Measurements from ENCODE around the gene TFAM.

DNA sequence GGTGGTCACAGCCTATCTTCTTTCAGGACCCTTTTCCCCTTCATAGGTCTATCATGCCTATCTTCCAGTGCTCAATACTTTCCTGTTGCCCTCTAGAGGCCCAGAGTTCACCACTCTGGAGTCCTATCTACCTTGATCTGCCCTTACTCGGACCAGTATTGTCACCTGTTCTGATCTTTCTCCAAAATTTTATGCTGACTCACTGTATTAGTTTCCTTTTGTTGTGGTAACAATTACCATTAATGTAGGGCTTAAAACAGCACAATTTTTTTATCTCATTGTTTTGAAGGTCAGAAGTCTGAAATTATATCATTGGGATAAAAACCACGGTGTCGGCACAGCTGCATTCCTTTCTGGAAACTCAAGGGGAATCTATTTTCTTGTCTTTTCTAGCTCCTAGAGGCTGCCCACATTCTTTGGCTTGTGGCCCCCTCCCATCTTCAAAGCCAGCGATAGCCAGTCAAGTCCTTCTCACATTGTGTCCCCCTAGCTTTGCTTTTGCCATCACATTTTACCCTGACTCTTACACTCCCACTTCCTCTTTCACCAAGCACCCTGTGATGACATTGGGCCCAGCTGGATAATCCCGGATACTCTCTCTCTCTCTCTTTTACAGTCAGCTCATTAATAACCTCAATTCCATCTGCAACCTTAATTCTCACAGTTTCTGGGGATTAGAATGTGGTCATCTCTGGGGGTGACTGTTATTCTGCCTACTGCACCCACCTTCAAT is 54.6 kb downstream of the TFAM start:
- TF ChIP-seq CTCF (IDR thresholded peaks at IDR 0.05 in 2 of 3, conservative IDR thresholded peaks at IDR 0.05 in 1 of 3; ENCODE audit: borderline replicate concordance in 1 of 3, insufficient read depth in 1 of 3, low read depth in 2 of 3, low read length in 2 of 3), result no peak; a peak in 1 of 6 replicates
- TF ChIP-seq POLR2A (IDR thresholded peaks at IDR 0.05; ENCODE audit: borderline replicate concordance, extremely low read depth, insufficient read depth, insufficient read length), result no peak
- no peak for TF ChIP-seq YY1 (IDR thresholded peaks at IDR 0.05; ENCODE audit: extremely low read depth, insufficient replicate concordance, low read depth, low read length)
- TF ChIP-seq, protein P1, sequence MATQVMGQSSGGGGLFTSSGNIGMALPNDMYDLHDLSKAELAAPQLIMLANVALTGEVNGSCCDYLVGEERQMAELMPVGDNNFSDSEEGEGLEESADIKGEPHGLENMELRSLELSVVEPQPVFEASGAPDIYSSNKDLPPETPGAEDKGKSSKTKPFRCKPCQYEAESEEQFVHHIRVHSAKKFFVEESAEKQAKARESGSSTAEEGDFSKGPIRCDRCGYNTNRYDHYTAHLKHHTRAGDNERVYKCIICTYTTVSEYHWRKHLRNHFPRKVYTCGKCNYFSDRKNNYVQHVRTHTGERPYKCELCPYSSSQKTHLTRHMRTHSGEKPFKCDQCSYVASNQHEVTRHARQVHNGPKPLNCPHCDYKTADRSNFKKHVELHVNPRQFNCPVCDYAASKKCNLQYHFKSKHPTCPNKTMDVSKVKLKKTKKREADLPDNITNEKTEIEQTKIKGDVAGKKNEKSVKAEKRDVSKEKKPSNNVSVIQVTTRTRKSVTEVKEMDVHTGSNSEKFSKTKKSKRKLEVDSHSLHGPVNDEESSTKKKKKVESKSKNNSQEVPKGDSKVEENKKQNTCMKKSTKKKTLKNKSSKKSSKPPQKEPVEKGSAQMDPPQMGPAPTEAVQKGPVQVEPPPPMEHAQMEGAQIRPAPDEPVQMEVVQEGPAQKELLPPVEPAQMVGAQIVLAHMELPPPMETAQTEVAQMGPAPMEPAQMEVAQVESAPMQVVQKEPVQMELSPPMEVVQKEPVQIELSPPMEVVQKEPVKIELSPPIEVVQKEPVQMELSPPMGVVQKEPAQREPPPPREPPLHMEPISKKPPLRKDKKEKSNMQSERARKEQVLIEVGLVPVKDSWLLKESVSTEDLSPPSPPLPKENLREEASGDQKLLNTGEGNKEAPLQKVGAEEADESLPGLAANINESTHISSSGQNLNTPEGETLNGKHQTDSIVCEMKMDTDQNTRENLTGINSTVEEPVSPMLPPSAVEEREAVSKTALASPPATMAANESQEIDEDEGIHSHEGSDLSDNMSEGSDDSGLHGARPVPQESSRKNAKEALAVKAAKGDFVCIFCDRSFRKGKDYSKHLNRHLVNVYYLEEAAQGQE (IDR thresholded peaks at IDR 0.05; ENCODE audit: low read depth), result no peak
- TF ChIP-seq EZH2phosphoT487 (IDR thresholded peaks at IDR 0.05; ENCODE audit: borderline replicate concordance), result no peak
- TF ChIP-seq POLR2AphosphoS5 (IDR thresholded peaks at IDR 0.05; ENCODE audit: low read depth, low read length), result no peak
- TF ChIP-seq, protein P2, sequence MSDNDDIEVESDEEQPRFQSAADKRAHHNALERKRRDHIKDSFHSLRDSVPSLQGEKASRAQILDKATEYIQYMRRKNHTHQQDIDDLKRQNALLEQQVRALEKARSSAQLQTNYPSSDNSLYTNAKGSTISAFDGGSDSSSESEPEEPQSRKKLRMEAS (IDR thresholded peaks at IDR 0.05), result no peak
- no peak for TF ChIP-seq RAD21 (IDR thresholded peaks at IDR 0.05; ENCODE audit: low read depth)
- no peak for TF ChIP-seq EZH2 (IDR thresholded peaks at IDR 0.05)

All from HCT116 (cell line).